ENCODE results near the gene GLT8D2. TPM values are rescaled to one million over a fixed set of nuclear protein-coding genes. Genes with fewer than 3 reads are reported as not detected.

Gene GLT8D2
- total RNA-seq, 1 donor from 2014 or later = 3.4 TPM

GRCh38 chr12:103952497-103952896 is 97.5 kb downstream of the GLT8D2 start:
- no peak for DNase-seq (ENCODE audit: low read depth, low spot score)

- no peak for DNase-seq (ENCODE audit: low read depth, low spot score)
Observed at GRCh38 chr12:103948746-103949406, 101.1 kb downstream of the GLT8D2 start.

- DNase-seq (ENCODE audit: low read depth, low spot score) = no peak
Observed at GRCh38 chr12:103947871-103948555, 102.0 kb downstream of the GLT8D2 start.

GRCh38 chr12:103944964-103945363 is 105.0 kb downstream of the GLT8D2 start:
- DNase-seq (ENCODE audit: low read depth, low spot score) = no peak

Other genes starting within 250 kb of the GLT8D2 start
- 4.2 and 5.3 TPM in 2 replicates for gene NT5DC3, start 209.0 kb downstream of the GLT8D2 start, total RNA-seq
- 668 and 1,188 TPM in 2 replicates for gene HSP90B1, start 119.8 kb downstream of the GLT8D2 start, total RNA-seq
- 27.6 and 27.9 TPM in 2 replicates for gene TDG, start 84.3 kb downstream of the GLT8D2 start, total RNA-seq
- gene HCFC2, start 14.3 kb upstream of the GLT8D2 start, total RNA-seq = 13.5 and 30.4 TPM in 2 replicates
- gene NFYB, start 88.0 kb upstream of the GLT8D2 start, total RNA-seq = 17.6 and 24.7 TPM in 2 replicates
- 1,036 and 1,521 TPM in 2 replicates for gene TXNRD1, start 165.6 kb upstream of the GLT8D2 start, total RNA-seq

Measured in pulmonary artery endothelial cell (primary cell).